ENCODE measurements around the gene GJC2.

GJC2 gene

DNA sequence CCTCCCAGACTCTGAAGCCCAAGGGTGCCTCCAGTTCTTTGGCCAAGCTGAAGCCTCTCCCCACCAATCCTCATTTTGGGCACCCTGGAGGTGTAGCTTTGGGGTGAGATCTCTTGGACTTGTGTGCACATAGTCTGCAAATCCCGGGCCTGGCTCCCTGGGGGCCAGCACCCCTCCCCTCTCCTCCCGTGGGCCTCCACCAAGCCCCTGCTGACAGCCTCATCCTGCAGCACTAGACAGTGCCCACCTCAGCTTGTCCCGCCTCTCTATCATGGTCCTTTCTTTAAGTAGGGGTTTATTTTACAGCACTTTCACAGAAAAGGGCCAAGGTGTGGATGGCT lies 3.2 kb downstream of the GJC2 start:
- no peak for DNase-seq (ENCODE audit: low read depth)
- TF ChIP-seq, protein P1, sequence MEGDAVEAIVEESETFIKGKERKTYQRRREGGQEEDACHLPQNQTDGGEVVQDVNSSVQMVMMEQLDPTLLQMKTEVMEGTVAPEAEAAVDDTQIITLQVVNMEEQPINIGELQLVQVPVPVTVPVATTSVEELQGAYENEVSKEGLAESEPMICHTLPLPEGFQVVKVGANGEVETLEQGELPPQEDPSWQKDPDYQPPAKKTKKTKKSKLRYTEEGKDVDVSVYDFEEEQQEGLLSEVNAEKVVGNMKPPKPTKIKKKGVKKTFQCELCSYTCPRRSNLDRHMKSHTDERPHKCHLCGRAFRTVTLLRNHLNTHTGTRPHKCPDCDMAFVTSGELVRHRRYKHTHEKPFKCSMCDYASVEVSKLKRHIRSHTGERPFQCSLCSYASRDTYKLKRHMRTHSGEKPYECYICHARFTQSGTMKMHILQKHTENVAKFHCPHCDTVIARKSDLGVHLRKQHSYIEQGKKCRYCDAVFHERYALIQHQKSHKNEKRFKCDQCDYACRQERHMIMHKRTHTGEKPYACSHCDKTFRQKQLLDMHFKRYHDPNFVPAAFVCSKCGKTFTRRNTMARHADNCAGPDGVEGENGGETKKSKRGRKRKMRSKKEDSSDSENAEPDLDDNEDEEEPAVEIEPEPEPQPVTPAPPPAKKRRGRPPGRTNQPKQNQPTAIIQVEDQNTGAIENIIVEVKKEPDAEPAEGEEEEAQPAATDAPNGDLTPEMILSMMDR (IDR thresholded peaks at IDR 0.05; ENCODE audit: low read depth, low read length) = no peak
- TF ChIP-seq MYC (IDR thresholded peaks at IDR 0.05; ENCODE audit: low read depth, low read length) (no peak), POLR2A (IDR thresholded peaks at IDR 0.05; ENCODE audit: extremely low read depth, insufficient read length) (no peak), MAX (IDR thresholded peaks at IDR 0.05; ENCODE audit: low read depth, low read length) (no peak)
- no peak overlapping the region for H3K4me3 ChIP-seq (ENCODE audit: low read depth, low read length)

DNA sequence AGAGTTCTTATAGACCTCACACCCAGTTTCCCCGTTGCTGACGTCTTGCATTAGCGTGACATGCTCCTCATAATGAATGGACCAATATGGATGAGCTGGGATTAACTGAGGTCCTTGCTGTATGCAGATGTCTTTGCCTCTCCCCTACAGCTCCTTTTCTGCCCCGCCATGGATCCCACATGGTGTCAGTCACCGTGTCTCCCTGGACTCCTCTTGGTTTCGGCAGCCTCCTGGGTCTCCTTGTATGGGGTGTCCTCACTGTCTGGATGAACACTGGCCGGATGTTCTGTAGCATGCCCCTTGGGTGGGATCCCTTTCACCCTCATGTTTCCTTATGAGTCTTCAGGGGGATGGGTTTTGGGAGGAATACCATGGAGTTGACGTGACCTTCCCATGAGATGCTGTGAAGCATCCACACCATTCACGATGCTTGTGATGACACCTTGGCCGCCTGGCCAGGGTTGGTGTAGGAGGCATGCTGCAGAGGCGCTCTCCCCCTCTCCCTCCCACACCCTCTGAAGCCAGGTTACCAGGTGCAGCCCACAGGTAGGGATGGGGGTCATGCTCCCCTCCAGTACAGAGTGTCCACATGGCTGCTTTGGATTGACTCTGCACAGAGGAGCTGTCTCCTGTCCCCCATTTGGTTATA lies 4.4 kb downstream of the GJC2 start:
- no peak overlapping the region for H3K4me3 ChIP-seq (ENCODE audit: low read depth, low read length)
- no peak for DNase-seq (ENCODE audit: low read depth)
- TF ChIP-seq POLR2A (IDR thresholded peaks at IDR 0.05; ENCODE audit: extremely low read depth, insufficient read length) = no peak
- TF ChIP-seq MYC (IDR thresholded peaks at IDR 0.05; ENCODE audit: low read depth, low read length) = no peak
- TF ChIP-seq MAX (IDR thresholded peaks at IDR 0.05; ENCODE audit: low read depth, low read length) = no peak
- TF ChIP-seq, protein P1 (IDR thresholded peaks at IDR 0.05; ENCODE audit: low read depth, low read length) = no peak

DNA sequence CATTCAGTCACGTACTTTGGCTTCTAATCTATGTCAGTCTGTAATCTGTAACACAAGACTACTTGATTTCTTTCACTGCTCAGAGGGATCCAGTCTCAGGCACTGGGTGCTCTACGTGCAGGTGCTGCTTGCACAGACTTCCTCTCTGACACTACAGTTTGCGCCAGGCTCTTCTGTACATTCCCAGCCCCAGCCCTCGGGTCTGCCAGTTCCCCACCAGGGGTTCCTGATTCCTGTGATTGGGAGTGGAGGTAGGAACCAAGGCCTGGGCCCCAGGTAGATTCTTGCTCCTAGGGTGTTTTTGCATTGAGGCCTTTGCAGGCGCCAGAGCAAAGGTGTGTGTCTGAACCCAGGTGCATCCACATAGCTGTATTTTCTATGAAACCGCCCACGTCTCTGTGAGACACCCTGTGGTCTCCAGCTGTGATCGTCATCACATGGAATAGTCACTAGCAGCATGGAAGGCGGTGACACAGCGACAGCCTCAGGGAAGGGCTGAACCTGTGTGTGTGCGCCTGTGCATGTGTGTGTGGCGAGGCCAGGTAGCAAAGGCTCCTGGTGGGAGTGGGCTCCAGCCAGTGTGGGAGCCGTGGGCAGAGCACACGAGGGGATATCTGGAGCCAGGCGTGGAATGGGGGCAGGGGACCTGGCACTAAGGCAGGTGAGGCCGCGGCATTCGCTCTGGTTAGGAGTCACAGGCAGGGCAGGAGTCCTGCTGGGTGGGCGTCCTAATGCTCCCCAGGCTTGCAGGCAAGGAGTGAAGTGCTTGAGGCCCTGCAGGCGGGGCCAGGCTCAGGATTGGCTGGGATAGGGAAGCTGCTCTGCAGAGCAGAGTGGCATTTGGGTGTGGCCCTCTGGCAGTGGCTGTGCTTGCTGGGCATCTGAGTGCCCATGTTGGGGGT lies 5.2 kb downstream of the GJC2 start:
- no peak for DNase-seq (ENCODE audit: low read depth)
- no peak for TF ChIP-seq POLR2A (IDR thresholded peaks at IDR 0.05; ENCODE audit: extremely low read depth, insufficient read length)
- no peak for TF ChIP-seq MYC (IDR thresholded peaks at IDR 0.05; ENCODE audit: low read depth, low read length)
- no peak for TF ChIP-seq MAX (IDR thresholded peaks at IDR 0.05; ENCODE audit: low read depth, low read length)
- TF ChIP-seq, protein P1 (IDR thresholded peaks at IDR 0.05; ENCODE audit: low read depth, low read length) = no peak
- H3K4me3 ChIP-seq (ENCODE audit: low read depth, low read length) = no peak overlapping the region

DNA sequence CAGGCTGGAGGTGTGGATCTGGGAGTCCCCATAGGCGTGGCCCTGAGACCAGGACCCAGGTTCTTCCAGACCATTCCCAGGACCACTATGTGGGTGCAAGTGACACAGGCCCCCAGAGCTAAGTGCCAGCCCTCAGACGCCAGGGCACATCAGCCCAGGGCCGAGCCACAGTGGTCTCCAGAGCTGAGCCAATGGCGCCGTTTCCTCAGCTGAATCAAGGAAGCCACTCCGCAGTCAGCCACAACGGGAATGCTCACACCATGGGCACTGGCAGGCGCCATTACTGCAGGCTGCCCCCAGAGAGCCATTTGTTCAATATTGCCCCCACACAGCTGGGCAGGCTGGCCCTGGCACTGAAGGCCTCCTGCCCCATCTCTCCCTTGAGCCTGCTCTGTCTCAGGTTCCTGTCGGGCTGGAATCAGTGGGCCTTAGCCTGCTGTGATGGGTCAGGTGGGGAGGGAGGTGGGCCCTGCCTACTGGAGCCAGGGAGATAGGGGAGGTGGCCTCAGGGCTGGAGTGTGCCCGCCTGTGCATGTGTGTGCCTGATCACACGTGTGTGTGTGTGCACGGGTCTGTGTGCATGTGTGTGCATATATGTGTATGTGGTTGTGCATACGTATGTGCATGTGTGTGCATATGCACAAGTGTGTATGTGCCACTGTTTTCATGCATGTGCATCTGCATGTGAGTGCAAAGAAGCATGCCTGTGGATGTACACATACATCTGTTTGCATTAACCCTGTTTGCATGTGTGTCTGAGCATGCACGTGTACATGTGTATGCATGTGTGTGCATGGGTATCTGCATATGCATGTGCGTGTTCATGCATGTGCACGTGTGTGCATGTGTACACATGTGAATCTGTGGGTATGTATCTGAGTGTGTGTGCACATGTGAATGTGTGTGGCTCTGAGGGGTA lies 6.1 kb downstream of the GJC2 start:
- DNase-seq (ENCODE audit: low read depth) = no peak
- no peak overlapping the region for H3K4me3 ChIP-seq (ENCODE audit: low read depth, low read length)
- TF ChIP-seq POLR2A (IDR thresholded peaks at IDR 0.05; ENCODE audit: extremely low read depth, insufficient read length) (no peak), MAX (IDR thresholded peaks at IDR 0.05; ENCODE audit: low read depth, low read length) (no peak), MYC (IDR thresholded peaks at IDR 0.05; ENCODE audit: low read depth, low read length) (no peak)
- TF ChIP-seq, protein P1 (IDR thresholded peaks at IDR 0.05; ENCODE audit: low read depth, low read length) = no peak

DNA sequence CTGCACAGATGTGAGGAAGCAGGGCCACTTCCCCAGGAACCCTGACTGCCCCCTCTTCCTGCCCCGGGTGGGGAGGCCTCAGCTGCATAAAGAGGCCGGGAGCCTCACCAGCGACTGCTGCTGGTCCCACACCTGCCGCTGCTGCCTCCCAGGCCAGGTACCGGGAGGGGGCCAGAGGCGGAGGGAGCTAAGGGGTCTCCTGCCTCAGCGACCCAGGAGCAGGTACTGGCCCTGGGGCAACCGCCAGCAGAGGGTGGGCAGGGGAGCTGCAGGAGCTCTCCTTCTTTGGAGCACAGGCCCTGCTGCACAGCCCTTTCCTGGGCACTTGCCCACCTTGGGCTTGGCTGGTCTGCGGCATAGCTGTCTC lies 6.8 kb downstream of the GJC2 start:
- TF ChIP-seq POLR2A (IDR thresholded peaks at IDR 0.05; ENCODE audit: extremely low read depth, insufficient read length) (no peak), MAX (IDR thresholded peaks at IDR 0.05; ENCODE audit: low read depth, low read length) (no peak), MYC (IDR thresholded peaks at IDR 0.05; ENCODE audit: low read depth, low read length) (no peak)
- TF ChIP-seq, protein P1 (IDR thresholded peaks at IDR 0.05; ENCODE audit: low read depth, low read length) = no peak
- H3K4me3 ChIP-seq (ENCODE audit: low read depth, low read length) = no peak overlapping the region
- DNase-seq (ENCODE audit: low read depth) = no peak

Measured in NB4 (cell line).